H9 (cell line): ENCODE results near the gene PRRC2B. TPM values are rescaled to one million over a fixed set of nuclear protein-coding genes. Genes with fewer than 3 reads are reported as not detected.
A peak's percentile ranks its signal among the peaks of the same experiment; 100 is the strongest.

Experiments
- DNase-seq: peaks from one replicate; pipeline ENCODE4 v3.0.0-alpha.2; 2017
- H2AFZ ChIP-seq: one replicate; pipeline ENCODE4 v1.6.1; 2013; ENCODE audit warnings: mild to moderate bottlenecking, low read length, control low read depth, moderate library complexity
- H2AK5ac ChIP-seq: 2 replicates; pipeline ENCODE4 v1.6.1; 2013; ENCODE audit warnings: low read length, control low read depth, mixed read lengths; ENCODE audit not compliant: insufficient read length
- H2BK120ac ChIP-seq: one replicate; pipeline ENCODE4 v1.6.1; 2013; ENCODE audit warnings: low read depth, mild to moderate bottlenecking, low read length, control low read depth, inconsistent platforms; ENCODE audit not compliant: poor library complexity, severe bottlenecking
- H2BK12ac ChIP-seq: 2 replicates; pipeline ENCODE4 v1.6.1; 2013; ENCODE audit warnings: low read length, control low read depth, mixed read lengths, low read depth; ENCODE audit not compliant: insufficient read length
- H2BK15ac ChIP-seq: 2 replicates; pipeline ENCODE4 v1.6.1; 2013; ENCODE audit warnings: low read depth, low read length, control low read depth
- H2BK20ac ChIP-seq: one replicate; pipeline ENCODE4 v1.6.1; 2013; ENCODE audit warnings: low read depth, mild to moderate bottlenecking, low read length, control low read depth, inconsistent platforms; ENCODE audit not compliant: poor library complexity, severe bottlenecking
- H2BK5ac ChIP-seq: 2 replicates; pipeline ENCODE4 v1.6.1; 2013; ENCODE audit warnings: low read length, control low read depth, mixed read lengths; ENCODE audit not compliant: insufficient read length
- H3K14ac ChIP-seq: 2 replicates; pipeline ENCODE4 v1.6.1; 2013; ENCODE audit warnings: low read length, control low read depth; ENCODE audit not compliant: insufficient read depth
- H3K18ac ChIP-seq: 2 replicates; pipeline ENCODE4 v1.6.1; 2013; ENCODE audit warnings: low read depth, mild to moderate bottlenecking, mixed read lengths, low read length, control low read depth; ENCODE audit not compliant: insufficient read length
- H3K23ac ChIP-seq: 2 replicates; pipeline ENCODE4 v1.6.1; 2013; ENCODE audit warnings: low read length, control low read depth, mixed read lengths, low read depth; ENCODE audit not compliant: insufficient read length
- H3K23me2 ChIP-seq: 2 replicates; pipeline ENCODE4 v1.6.1; 2013; ENCODE audit warnings: low read depth, mild to moderate bottlenecking, mixed read lengths, low read length, control low read depth; ENCODE audit not compliant: insufficient read length, poor library complexity, severe bottlenecking
- H3K27ac ChIP-seq: 2 replicates; pipeline ENCODE4 v1.5.1; 2013; ENCODE audit warnings: low read length, control low read depth, mixed read lengths, low read depth; ENCODE audit not compliant: insufficient read length
- H3K27me3 ChIP-seq: 2 replicates; pipeline ENCODE4 v1.6.1; 2013; ENCODE audit warnings: low read length, control low read depth, inconsistent platforms; ENCODE audit not compliant: insufficient read depth
- H3K4ac ChIP-seq: 2 replicates; pipeline ENCODE4 v1.6.1; 2013; ENCODE audit warnings: low read depth, mild to moderate bottlenecking, control low read depth, inconsistent platforms, low read length, moderate library complexity
- H3K4me1 ChIP-seq: 2 replicates; pipeline ENCODE4 v1.6.1; 2013; ENCODE audit warnings: low read length, control low read depth, inconsistent platforms; ENCODE audit not compliant: insufficient read depth
- H3K4me2 ChIP-seq: 2 replicates; pipeline ENCODE4 v1.6.1; 2013; ENCODE audit warnings: low read length, control low read depth, mixed read lengths; ENCODE audit not compliant: insufficient read length, insufficient read depth
- H3K56ac ChIP-seq: 2 replicates; pipeline ENCODE4 v1.6.1; 2013; ENCODE audit warnings: low read depth, mild to moderate bottlenecking, mixed read lengths, low read length, control low read depth; ENCODE audit not compliant: insufficient read length
- H3K79me1 ChIP-seq: 2 replicates; pipeline ENCODE4 v1.6.1; 2013; ENCODE audit warnings: low read depth, mild to moderate bottlenecking, moderate library complexity, low read length, control low read depth, inconsistent platforms; ENCODE audit not compliant: insufficient read depth, poor library complexity, severe bottlenecking
- H3K79me2 ChIP-seq: 2 replicates; pipeline ENCODE4 v1.6.1; 2013; ENCODE audit warnings: low read length, control low read depth, inconsistent platforms; ENCODE audit not compliant: insufficient read depth
- H3K9ac ChIP-seq: 2 replicates; pipeline ENCODE4 v1.6.1; 2013; ENCODE audit warnings: low read length, control low read depth, mixed read lengths; ENCODE audit not compliant: insufficient read length; ENCODE audit errors: extremely low read depth
- H3K9me3 ChIP-seq: one replicate; pipeline ENCODE4 v1.6.1; 2013; ENCODE audit warnings: low read depth, low read length, inconsistent platforms; ENCODE audit not compliant: control insufficient read depth
- H3T11ph ChIP-seq: one replicate; pipeline ENCODE4 v1.6.1; 2013; ENCODE audit warnings: mild to moderate bottlenecking, low read length, control low read depth, inconsistent platforms
- H4K20me1 ChIP-seq: one replicate; pipeline ENCODE4 v1.6.1; 2013; ENCODE audit not compliant: control insufficient read depth, insufficient read length, insufficient read depth
- H4K5ac ChIP-seq: 2 replicates; pipeline ENCODE4 v1.6.1; 2013; ENCODE audit warnings: low read depth, mild to moderate bottlenecking, mixed read lengths, low read length, control low read depth; ENCODE audit not compliant: insufficient read length
- H4K8ac ChIP-seq: replicated peaks from 2 replicates; pipeline ENCODE4 v1.6.1; 2013; ENCODE audit warnings: low read length, control low read depth, mixed read lengths, low read depth; ENCODE audit not compliant: insufficient read length
- H4K91ac ChIP-seq: 2 replicates; pipeline ENCODE4 v1.6.1; 2013; ENCODE audit warnings: low read depth, mild to moderate bottlenecking, moderate library complexity, mixed read lengths, low read length, control low read depth; ENCODE audit not compliant: insufficient read length
- H3K27ac Mint-ChIP-seq, 3 experiments: 2 replicates in 2 of 3; 3 replicates in 1 of 3; pipeline ENCODE4 v1.8.0; 2020 to 2021; ENCODE audit warnings: mixed read lengths in 3 of 3, mild to moderate bottlenecking in 1 of 3, moderate library complexity in 1 of 3
- H3K27me3 Mint-ChIP-seq: 2 replicates; pipeline ENCODE4 v1.8.0; 2021; ENCODE audit warnings: low read depth, mild to moderate bottlenecking, moderate library complexity, mixed read lengths
- H3K36me3 Mint-ChIP-seq, 3 experiments: 2 replicates in 2 of 3; 3 replicates in 1 of 3; pipeline ENCODE4 v1.8.0; 2020 to 2021; ENCODE audit warnings: low read depth in 3 of 3, mixed read lengths in 3 of 3; ENCODE audit not compliant: insufficient read depth in 1 of 3
- H3K4me1 Mint-ChIP-seq, 2 experiments: 2 replicates each; pipeline ENCODE4 v1.8.0; 2020; ENCODE audit warnings: mixed read lengths in 2 of 2
- H3K4me3 Mint-ChIP-seq, 2 experiments: 2 replicates in 1 of 2; 3 replicates in 1 of 2; pipeline ENCODE4 v1.8.0; 2020 to 2021; ENCODE audit warnings: mild to moderate bottlenecking in 2 of 2, mixed read lengths in 2 of 2, moderate library complexity in 1 of 2
- H3K9me3 Mint-ChIP-seq, 2 experiments: 2 replicates in 1 of 2; 3 replicates in 1 of 2; pipeline ENCODE4 v1.8.0; 2020; ENCODE audit warnings: mild to moderate bottlenecking in 2 of 2, mixed read lengths in 2 of 2, moderate library complexity in 1 of 2
- CTCF ChIP-seq: fragments of 200-600 bp; sonication (generic); conservative IDR thresholded peaks from 3 replicates; pipeline ENCODE4 v1.8.0; 2021; ENCODE audit warnings: antibody characterized with exemption, mild to moderate bottlenecking
- WGBS: extraction: QIAGEN DNeasy Blood & Tissue Kit; methylation state at CpG from one replicate; pipeline ENCODE4 v1.1.7; 2013; ENCODE audit warnings: missing lambda C conversion rate, low lambda C conversion rate, mixed read lengths; ENCODE audit not compliant: insufficient read length; ENCODE audit errors: extremely low coverage; 5-methylcytosine and 5-hydroxymethylcytosine counted together
- total RNA-seq: library from RNA; stranded (reverse); gene quantifications from 2 replicates; pipeline ENCODE4 v1.2.1, GENCODE V29; 2021

The PRRC2B gene
- total RNA-seq, 1 experiment from 2014 or later, result 251 TPM

DNA sequence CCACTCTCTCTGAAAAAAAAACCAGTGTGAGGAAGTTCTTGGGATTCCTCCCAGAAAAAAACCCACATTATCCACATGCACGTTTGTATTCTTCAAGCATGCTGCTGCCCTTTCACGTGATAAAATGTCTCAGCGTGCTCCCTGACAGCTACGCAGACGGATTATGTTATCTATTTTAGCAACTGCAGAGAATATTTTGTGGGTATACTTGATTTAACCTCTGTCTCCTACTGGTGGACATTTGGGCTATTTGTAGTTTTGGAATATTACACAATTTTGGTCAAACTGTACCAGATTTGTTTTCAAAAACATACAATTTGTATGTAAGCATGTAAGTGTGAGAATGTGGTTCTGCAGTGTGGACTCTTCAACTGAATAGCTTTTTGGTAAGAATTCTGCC, 10.7 kb downstream of the PRRC2B start:
- Histone ChIP-seq H2BK20ac (no peak overlapping the region), H4K8ac (no peak overlapping the region), H2BK15ac (no peak overlapping the region), H3K4ac (no peak overlapping the region), H4K91ac (no peak overlapping the region), H2BK12ac (no peak overlapping the region), H3K27ac (no peak overlapping the region), H2BK120ac (no peak overlapping the region), H3K9me3 (no peaks in the 10 kb centered on the region), H3K9ac (no peak overlapping the region), H2AK5ac (no peak overlapping the region), H3K18ac (no peak overlapping the region), H2AFZ (no peak overlapping the region), H3K4me1 (peaks cover 40% of the 10 kb centered on the region), H3K23ac (no peak overlapping the region), H2BK5ac (no peak overlapping the region), H3T11ph (no peak overlapping the region), H3K56ac (no peak overlapping the region), H3K23me2 (peaks cover 5% of the 10 kb centered on the region), H4K20me1 (no peaks in the 10 kb centered on the region), H3K79me1 (no peaks in the 10 kb centered on the region), H3K79me2 (peaks cover 91% of the 10 kb centered on the region), H3K4me2 (no peak overlapping the region), H3K27me3 (no peaks in the 10 kb centered on the region), H4K5ac (no peak overlapping the region), H3K14ac (no peak overlapping the region)
- Mint-ChIP-seq H3K9me3 (no peaks in the 10 kb centered on the region), H3K27me3 (no peaks in the 10 kb centered on the region), H3K4me1 (peaks cover 83 to 97% of the 10 kb centered on the region in 2 experiments), H3K36me3 (peaks cover 0 to 17% (median 7%) of the 10 kb centered on the region in 3 experiments; a peak in 5 of 7 replicates), H3K4me3 (peak overlapping the region; percentile 41 to 71), H3K27ac (peak overlapping the region; percentile 94 to 99 (median 98); a peak in 6 of 7 replicates)
- no CpG with 5 or more reads among the region's 5 CpGs for WGBS
- TF ChIP-seq CTCF, result no peak
- no peak for DNase-seq
